HG02885 (cell line): ENCODE results near the gene C1orf216.
"Not testable (repeated sequence)": the region's sequence is repeated elsewhere in the genome, so short reads cannot be mapped to it uniquely, and the experiment has no call there.

Experiments used
- ATAC-seq: cut with Tn5 transposase; IDR thresholded peaks from one replicate; pipeline ENCODE4 v1.9.1; 2021; ENCODE audit warnings: mild to moderate bottlenecking; ENCODE audit not compliant: unreplicated experiment, poor library complexity

C1orf216 gene

DNA sequence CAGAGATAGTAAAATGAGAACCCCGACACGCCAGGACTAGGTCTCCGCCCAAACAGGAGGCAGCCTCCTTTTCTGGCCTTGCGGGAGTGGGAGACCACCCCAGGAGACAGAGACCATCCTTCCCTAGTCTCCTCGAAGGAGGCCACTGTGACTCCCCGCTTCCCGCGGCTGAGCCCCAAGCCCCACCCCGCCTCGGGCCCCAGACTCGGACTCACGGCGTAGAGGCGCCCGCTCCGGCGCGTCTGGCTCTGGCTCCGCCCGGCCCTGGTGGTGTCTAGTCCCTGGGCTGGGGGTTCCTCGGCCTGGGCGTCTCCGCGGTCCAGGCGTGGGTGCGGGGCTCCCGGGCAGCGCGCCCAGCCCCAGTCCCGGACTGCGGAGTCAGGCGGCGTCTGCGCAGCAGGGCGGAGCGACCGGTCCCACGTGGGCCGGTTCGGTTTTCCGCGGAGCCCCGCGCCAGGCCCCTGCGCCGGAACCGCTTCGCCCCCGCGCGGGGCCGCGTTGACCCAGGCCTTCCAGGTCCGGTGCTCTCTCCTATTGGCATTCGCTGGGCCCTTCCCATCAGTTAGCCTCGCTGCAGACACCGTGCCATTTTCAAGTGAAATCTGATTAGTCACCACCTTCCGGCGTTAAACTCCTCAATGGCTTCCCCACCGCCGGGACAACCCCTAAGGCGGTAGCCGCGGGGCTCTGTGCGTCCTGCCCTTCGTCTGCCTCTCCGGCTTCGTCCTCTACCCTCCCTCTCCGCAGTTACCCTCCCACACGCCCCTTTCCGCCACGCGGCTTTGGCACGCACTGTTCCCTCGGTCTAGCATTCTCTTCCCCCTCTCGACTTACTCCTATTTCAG lies at the start of gene C1orf216:
Gene C1orf216, minus strand, starts transcription at position 393 of the 845 bp plus-strand sequence. CDS start 2,563 bp downstream, outside the sequence.
- peak; percentile 74 for ATAC-seq

GRCh38 chr1:35764283-35764682 lies 45.6 kb upstream of the C1orf216 start:
- no peak for ATAC-seq

DNA sequence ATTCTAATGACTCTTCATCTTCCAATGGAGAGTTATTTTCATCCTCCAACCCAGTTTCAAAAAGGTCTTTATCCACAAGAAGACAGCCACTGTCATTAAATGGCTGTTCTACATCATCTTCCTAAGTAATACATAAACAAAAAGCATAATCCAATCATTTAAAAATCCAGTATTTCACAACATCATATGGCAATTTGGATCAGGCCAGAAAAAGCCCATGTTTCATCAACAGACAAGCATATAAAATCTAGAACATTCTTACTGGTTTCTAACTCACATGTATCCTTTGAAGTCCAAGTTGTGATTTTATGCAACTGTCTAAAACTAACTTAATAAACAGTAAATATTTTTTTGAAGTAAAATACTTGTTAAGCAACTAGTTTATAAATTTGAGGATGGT lies 44.5 kb upstream of the C1orf216 start:
- no peak for ATAC-seq

DNA sequence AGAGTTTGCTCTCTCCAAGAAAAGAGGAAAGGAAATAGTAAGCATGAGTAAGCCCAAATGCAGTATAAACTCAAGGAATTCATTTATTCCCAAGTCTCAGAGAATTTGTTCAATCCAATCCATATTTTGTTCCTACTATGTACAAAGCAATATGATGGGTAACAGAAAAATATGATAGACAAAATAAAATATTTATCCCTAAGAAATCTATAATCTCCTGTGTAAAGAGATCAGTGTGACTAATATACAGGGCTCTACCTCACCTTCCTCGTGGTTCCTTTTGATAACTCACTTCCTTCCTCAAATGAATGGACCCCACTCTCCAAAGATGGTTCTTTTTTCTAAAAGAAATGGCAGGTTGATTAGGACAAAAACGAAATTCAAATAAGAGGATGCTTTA lies 43.5 kb upstream of the C1orf216 start:
- ATAC-seq = no peak

DNA sequence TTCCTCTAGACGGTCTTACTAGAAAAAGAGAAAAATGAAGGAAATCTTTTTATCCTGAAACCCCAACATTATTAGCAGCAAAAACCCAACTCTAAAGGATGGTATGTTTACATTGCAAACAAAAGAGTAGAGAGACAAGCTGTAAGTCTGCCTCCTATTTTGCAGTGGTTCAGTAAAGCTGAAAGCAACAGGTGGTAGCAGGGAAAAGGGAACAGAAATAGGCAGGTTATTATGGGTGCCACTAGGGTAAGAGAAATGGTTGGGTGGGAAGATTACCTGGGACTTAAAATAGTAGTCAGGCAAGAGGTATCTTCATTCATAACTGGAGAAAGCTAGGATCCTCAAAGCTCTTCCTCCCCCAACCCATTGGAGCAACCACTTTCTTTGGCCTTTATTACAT lies 37.4 kb upstream of the C1orf216 start:
- ATAC-seq = no peak

GRCh38 chr1:35753626-35754260 lies 35.1 kb upstream of the C1orf216 start:
- ATAC-seq = no peak

- ATAC-seq = no peak
These were observed 29.6 kb upstream of the C1orf216 start for GRCh38 chr1:35748326-35748725.

- no peak for ATAC-seq
These were observed 26.5 kb upstream of the C1orf216 start for GRCh38 chr1:35745124-35745730.

- ATAC-seq = no peak
These were observed 18.4 kb upstream of the C1orf216 start for GRCh38 chr1:35737120-35737519.

DNA sequence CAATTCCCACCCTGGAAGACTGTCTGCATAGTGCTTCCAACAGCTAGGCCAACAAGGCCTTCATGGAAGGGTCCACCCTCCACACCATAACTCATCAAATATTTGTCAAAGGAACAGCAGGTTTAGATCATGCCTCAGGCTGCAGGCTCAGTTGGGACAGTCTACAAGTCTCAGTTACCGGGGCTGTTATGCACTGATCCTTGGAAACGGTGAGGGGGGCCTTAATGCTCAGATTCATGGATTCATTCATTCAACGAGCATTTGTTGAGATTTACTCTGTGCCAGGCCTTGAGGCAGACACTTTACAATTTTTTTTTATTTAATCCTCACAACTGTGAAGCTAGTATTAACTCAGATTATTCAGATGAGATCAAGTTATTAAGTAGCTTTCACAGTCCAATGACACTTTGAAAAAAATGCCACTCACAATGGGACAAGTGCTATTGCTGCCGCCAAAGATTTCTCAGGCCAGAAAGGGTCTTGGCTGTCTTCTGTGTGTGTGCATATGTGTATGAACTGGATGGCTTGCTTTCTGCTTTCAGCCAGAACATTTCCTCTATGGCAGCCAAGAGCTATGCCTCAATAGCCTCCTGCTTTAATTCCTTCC lies 8.9 kb upstream of the C1orf216 start:
- ATAC-seq = no peak

DNA sequence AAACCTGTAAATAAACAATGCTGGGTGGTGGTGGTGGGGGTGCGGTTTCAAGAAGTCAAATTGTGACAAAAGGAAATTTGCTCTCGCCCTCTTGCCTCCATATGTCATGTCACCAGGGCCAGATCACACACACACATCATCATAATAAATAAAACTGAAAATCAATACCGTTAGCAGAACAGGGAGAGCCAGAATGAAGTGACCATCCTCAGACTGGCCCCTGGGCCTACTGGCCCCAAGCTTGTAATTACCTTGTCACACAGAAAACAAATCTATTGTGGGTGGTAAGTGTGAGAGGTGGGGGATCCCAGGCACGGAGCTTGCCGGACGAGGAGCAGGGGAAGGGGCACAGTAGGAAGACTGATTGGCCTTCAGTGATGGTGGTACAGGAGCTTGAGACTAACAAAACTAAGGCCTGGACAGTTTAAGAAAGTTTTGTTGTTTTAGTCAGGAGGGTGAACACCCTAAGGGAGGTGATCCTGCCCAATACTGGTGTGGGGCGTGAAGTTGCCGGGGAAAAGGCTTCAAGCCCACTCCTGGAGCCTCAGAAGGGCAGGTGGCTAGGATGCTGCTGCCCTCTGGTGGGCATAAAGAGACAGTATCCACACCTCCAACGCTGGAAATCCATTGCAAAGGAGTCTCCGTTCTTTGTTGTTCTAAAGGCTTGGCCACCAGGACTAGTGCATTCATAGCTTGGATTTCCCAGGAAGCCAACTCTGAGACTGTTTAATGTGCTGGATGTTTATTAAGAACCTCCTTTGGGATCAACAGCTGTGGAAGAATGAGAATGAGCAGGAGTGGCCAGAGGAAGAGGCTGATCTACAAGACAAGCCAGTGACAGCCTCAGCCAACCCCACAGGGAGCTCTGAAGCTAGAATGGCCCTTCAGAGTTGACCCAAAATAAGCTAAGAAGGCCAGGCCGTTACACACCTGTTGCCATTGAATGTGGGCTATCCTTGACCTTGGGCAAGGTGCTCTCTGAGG lies 8.1 kb upstream of the C1orf216 start:
- ATAC-seq = no peak

DNA sequence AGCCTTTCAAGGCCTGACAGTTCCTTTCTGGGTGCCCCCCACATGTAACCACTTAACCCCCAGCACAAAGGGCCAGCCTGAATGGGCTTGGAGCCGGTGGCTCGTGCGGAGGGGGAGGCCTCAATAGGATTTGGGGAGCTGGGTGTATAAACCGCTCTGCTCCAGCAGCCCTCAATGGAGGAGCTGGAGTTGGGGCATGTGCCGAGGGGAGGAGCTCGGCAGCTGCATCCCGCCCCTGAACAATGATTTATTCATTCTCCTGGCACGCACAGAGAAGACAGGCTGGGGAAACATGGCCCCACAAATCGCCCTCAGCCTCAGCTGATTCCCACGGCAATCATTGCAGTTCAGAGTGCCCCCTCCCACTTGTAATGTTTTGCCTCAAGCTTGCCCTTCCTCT lies 6.9 kb upstream of the C1orf216 start:
- no peak for ATAC-seq

DNA sequence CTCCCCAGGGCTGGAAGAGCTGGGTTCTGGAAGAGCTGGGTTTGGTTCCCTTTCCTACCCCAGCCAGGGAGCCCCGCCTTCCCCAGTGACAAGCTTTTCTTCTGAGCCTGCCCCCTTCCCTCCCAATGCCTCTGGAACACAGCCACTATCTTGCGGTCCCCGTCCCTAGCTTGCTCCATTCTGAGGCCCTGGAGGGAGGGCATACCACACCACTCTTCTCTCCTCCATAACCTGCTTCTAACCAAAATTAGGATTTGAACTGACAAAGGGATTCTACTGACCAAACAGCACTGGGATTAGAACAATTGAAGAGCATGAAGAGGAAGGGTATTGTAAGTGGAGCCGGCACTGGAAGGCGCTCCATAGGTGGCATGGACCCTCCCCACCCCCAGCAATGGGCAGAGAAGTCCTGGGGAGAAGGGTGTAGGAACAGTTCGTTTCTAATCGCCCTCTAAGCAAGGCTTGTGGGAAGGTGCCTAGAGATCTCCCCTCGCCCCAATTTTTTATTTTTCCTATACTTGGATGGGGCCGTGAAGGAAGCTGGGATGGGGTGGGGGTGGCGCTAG lies 690 bp downstream of the C1orf216 start:
- no peak for ATAC-seq

DNA sequence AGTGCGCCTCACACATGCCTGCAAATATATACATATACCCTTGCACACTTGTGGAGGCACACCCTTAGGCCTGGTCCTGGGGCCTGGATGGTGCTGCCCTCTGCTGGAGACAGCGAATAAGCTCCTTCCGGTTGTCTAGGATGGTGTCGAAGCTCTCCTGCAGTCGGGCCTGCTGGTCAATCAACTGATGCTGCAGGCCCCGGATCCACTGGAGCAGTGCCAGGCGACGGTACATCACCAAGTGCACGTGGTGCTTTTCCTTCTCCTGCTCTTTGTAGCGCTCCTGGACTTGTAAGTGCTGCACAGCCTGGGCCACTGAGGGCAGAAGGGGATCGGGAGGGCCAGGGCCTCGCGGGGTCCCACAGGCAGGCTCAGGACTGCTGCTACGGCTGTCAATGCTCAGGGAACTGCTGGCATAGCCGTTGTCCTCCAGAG lies 3.1 kb downstream of the C1orf216 start:
- peak; percentile 54 for ATAC-seq

DNA sequence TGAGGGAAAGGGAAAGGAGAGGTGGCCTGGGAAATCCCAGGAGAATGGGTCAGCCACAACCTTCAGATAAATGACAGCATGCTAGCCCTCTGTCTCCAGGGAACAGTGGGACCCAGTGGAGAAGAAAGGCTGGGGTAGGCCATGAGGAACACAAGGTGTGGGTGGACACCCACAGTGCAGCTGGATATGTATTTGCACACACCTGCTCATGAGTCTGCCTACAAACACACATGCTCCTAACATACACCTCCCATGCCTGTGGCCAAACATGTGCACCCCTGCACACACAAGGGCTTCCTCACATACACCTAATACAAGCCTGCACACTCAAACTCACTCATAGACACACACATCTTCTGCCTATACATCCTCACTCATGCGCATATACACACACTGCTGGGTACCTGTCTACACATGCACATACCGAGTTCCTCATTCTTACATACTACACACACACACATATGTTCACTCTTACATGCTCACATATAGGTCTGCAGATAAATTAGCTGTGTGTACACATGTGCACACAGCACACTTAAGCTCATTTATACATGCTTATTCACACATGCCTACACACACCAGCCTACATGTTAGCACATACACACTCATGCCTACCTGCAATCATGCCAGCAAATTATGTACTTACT lies 3.6 kb downstream of the C1orf216 start:
- no peak for ATAC-seq

GRCh38 chr1:35711098-35711497 lies 7.6 kb downstream of the C1orf216 start:
- ATAC-seq = not testable (repeated sequence)

DNA sequence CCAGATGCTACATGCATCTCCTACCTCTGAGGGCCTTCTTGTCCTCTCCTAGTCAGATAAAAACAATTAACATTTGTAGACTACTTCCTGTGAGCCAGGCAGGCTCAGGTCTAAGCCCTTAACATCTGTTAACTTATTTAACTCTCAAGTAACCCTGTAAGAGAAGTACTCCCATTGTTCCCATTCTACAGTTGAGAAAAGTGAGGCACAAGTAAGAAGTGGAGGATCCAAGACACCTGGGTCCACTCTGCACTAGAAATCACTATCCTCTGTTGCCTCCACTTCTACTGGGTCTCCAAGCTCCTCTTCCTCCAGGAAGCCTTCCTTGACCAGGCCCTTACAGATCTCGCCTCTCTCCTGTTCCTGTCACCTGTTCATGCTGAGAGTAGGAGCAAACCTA lies 9.7 kb downstream of the C1orf216 start:
- no peak for ATAC-seq

GRCh38 chr1:35708441-35708921 lies 10.2 kb downstream of the C1orf216 start:
- no peak for ATAC-seq
